Activated T-helper 2 cell treated with anti-CD3 and anti-CD28 coated beads, Interferon-gamma antibody, Interleukin-2, Interleukin-4, amounts not matched to agents 10 μg/mL and 5 μg/mL and 100 μg/mL, durations not matched to agents 14 hours and 24 hours and 36 hours (primary cell): ENCODE data around the gene APP. TPM values are rescaled to one million over a fixed set of nuclear protein-coding genes. Genes with fewer than 3 reads are reported as not detected.

ENCODE experiments used
- DNase-seq: peaks from one replicate; pipeline ENCODE4 v3.0.0; 2021; ENCODE audit warnings: low spot score
- H3K27ac Mint-ChIP-seq: one replicate; pipeline ENCODE4 v1.8.0; 2021; ENCODE audit warnings: mixed read lengths
- H3K27me3 Mint-ChIP-seq: one replicate; pipeline ENCODE4 v1.8.0; 2021; ENCODE audit warnings: low read depth, mixed read lengths
- H3K36me3 Mint-ChIP-seq: one replicate; pipeline ENCODE4 v1.8.0; 2021; ENCODE audit warnings: low read depth, mixed read lengths
- H3K4me1 Mint-ChIP-seq: one replicate; pipeline ENCODE4 v1.8.0; 2021; ENCODE audit warnings: low read depth, mixed read lengths
- H3K4me3 Mint-ChIP-seq: one replicate; pipeline ENCODE4 v1.8.0; 2021; ENCODE audit warnings: low read depth, mild to moderate bottlenecking, moderate library complexity, mixed read lengths
- H3K9me3 Mint-ChIP-seq: one replicate; pipeline ENCODE4 v1.8.0; 2021; ENCODE audit warnings: mixed read lengths
- intact Hi-C: fragments of 100-400 bp; cut with micrococcal nuclease; formaldehyde crosslinking; loops from one replicate; pipeline ENCODE4 v1.15.1; 2023
- total RNA-seq: library from RNA; stranded (reverse); gene quantifications from 2 replicates; pipeline ENCODE4 v1.2.3, GENCODE V29; 2022

APP gene
- total RNA-seq, 1 donor from 2014 or later, result 86.5 TPM

DNA sequence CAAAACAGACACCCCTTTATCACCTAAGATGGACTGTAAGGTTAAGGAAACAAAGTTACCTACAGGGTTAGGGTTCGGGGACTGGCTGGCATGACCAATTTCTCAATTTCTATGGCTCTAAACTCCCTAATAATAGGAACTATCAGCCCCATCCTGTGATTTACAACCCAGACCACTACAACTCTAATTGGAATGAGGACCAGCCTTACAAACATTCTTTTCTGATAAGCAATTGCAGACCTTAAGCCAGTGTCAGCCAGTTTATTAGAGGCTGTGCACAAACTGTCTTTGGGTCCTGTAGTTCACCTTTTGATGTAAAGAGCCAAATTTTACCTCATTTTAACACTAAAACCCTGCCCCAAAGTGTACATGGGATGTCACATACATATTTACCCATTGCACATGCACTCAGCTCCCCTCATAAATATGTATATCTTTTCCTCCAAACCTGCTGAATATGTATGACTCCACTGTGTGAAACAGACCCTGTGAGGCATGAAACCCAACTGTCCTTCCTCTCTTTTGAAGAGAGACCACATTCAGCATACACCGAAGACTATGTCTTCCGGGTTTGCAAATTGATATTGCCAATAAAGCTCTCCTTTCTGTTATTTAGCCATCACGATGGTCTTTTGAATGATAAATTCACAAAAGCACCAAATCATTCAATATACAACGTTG is 7.3 kb upstream of the APP start:
- no peak overlapping the region for H3K27ac Mint-ChIP-seq
- peaks cover 7% of the 10 kb centered on the region for H3K4me1 Mint-ChIP-seq
- no peak overlapping the region for H3K4me3 Mint-ChIP-seq
- intact Hi-C loops, result no loop called here
- no peaks in the 10 kb centered on the region for H3K9me3 Mint-ChIP-seq
- H3K36me3 Mint-ChIP-seq, result no peaks in the 10 kb centered on the region
- H3K27me3 Mint-ChIP-seq, result peaks cover 8% of the 10 kb centered on the region
- no peak for DNase-seq

DNA sequence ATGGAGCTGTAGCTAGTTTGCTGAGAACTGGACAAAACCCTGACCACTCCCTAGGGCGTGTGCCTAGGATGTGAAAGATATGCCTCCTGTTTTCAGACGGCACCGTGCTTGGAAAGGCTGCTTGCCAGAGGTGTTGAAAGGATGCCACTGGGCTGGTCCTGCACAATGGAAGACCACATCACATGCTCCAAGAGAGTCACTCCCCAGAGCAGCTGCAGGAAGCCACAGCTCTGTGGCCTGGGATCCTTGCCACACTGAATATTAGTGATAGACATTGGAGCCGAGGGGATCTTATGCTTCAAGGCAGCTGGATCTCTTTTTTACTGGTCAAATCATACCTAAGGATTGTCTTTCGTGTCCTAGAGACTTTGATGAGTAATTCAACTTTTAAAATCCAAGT is 6.6 kb upstream of the APP start:
- DNase-seq, result no peak
- Mint-ChIP-seq H3K9me3 (no peaks in the 10 kb centered on the region), H3K4me3 (no peak overlapping the region), H3K4me1 (peaks cover 7% of the 10 kb centered on the region), H3K27me3 (peaks cover 8% of the 10 kb centered on the region), H3K27ac (no peak overlapping the region), H3K36me3 (no peaks in the 10 kb centered on the region)
- intact Hi-C loops, result no loop called here

DNA sequence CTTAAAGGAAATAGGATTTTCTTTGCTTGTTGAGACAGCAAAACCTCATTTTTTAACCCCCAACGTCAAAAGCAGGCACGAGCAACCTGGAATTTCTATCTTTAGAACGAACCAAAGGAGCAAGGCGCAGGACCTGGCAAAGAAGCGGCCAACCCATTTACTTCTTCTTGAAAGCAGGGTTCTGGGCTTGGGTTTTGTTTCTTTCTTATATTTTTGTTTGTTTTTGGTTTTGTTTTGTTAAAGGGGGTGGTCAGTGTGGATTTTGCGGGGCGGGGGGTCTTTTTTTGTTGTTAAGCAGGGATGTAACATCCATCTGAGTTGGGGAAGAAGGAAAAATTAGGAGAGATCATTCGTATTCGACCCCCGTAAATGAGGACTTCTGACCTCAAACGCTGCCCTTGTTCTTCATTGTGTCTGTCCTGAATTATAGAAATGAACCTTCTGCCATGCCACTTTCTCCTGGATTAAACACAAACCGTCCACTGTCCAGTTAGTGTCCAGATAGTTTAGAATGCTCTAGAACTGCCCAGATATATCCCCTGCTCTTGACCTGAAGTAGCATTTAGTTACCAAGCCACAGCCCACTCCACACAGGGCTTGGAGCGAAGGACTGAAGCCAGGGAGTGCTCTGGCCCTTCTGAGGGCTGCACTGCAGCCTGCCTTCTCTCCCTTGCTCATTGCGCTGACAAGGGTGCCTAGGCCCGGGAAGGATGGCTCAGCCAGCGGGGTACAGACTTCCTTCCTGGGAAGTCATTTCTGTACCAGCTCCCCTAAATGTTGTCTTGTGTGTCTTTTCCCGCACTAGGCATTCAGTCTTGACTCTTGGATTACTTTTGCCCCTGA is 909 bp upstream of the APP start:
- Mint-ChIP-seq H3K36me3 (peaks cover 6% of the 10 kb centered on the region), H3K27ac (peak overlapping the region; percentile 30), H3K4me1 (peaks cover 31% of the 10 kb centered on the region), H3K9me3 (no peaks in the 10 kb centered on the region), H3K27me3 (peaks cover 6% of the 10 kb centered on the region), H3K4me3 (peak overlapping the region; percentile 94)
- no peak for DNase-seq
- intact Hi-C loops, result loop anchor here (2.0 to 5.0 kb wide), 3 partner anchors 289 to 563 kb away; partner anchors contain the start of genes ATP5PF and GABPA

DNA sequence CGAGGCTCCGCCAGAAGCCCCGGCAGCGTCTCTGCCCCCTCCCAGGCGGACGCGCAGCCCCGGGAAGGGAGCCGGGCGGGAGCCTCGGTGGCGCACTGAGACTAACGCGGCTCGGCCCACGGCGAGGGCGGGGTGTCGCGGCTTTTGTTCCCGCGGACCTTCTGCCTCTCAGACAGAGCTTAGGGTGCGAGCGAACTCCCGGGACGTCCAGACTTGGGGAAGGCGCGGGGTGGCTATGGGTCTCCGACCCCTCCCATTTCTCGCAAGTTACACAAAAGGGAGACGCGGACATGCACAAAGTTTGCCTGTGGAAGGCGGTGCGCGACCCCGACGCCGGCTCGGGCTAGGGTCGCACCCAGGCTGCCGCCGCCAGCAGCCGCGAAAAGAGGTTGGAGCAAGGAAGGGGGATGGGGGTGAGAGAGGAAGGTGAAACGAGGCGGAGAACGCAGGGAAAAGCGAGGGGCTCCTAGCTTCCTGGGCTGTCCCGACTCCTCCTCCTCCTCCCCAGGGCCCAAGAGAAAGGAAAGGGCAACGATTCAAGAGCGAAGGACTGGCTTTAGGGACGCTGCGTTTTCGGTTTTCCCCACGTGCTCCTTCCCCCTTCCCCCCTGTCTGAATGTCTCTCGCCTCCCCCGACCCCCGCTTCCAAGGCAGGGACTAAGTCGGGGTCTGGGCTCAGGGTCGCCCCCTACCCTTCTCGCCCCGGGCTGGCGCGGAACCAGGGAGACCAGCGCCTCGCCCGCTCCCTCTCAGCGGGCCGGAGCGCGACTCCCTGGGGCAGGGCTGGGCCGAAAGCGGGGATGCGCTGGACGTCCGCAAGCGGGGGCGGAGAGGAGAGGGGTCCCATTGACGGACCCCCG is 729 bp downstream of the APP start:
- Mint-ChIP-seq H3K4me3 (peak overlapping the region; percentile 94), H3K27me3 (peaks cover 3% of the 10 kb centered on the region)
- DNase-seq, result peak; percentile 44

DNA sequence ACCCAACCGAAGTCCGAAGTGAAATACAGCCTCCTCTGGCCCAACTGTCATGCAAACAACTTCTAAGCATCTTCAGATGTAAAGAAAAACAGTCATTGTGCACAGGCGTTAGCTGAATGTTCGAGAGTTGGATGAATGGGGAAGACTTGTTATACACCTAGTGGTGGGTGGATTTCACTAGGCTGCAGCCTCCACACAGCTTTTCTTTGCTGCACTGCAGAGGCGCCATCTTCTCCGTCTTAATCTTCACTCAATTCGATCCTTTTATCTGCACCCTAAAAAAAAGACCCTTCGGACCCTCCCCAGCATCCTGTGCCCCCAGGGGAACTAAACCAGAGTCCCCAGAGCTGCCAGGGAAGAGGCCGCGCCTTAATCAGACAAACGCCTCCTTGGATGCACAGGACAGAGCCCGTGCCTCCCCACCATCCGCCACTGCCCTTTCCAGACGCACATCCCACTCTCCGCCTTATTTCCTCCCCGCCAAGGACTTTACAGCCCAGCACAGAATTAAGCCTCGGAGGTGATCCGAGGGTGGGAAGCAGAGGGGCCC is 1.4 kb downstream of the APP start:
- Mint-ChIP-seq H3K36me3 (peaks cover 6% of the 10 kb centered on the region), H3K4me3 (peak overlapping the region; percentile 94), H3K27me3 (peaks cover 3% of the 10 kb centered on the region), H3K4me1 (peaks cover 30% of the 10 kb centered on the region), H3K27ac (peak overlapping the region; percentile 78), H3K9me3 (no peaks in the 10 kb centered on the region)
- peak; percentile 38 for DNase-seq
- intact Hi-C loops, result loop anchor here (1.0 kb wide), 1 partner anchor 274 kb away; no protein-coding TSS in a partner anchor

More for the DNA sequence above, 729 bp downstream of the APP start:
- Mint-ChIP-seq H3K4me1 (peaks cover 35% of the 10 kb centered on the region), H3K36me3 (peaks cover 6% of the 10 kb centered on the region), H3K9me3 (no peaks in the 10 kb centered on the region), H3K27ac (peak overlapping the region; percentile 78)
- intact Hi-C loops, result loop anchor here (1.0 to 5.0 kb wide), 4 partner anchors 275 to 561 kb away; partner anchors contain the start of genes ATP5PF and GABPA

DNA sequence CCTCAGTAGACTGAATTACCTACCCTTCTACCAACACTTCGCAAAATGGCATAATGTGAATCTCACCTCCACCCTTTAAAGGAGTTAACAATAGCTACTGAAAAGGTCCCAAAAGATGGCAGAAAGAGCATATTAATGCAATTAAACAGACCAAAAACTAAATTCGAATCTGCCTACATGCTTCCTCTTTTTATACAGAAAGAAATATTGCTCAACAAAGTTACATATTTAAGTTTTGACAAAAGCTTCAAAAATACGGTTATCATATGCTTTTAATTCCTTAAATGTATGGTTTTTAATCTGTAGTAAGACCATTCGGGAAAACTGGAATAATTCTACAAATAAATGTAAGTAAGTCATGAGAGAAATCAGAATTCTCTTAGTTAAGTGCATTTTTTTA is 2.2 kb downstream of the APP start:
- Mint-ChIP-seq H3K27ac (no peak overlapping the region), H3K4me1 (peaks cover 30% of the 10 kb centered on the region), H3K36me3 (peaks cover 6% of the 10 kb centered on the region), H3K27me3 (peaks cover 3% of the 10 kb centered on the region), H3K4me3 (peak overlapping the region; percentile 94), H3K9me3 (no peaks in the 10 kb centered on the region)
- intact Hi-C loops, result no loop called here
- DNase-seq, result no peak

DNA sequence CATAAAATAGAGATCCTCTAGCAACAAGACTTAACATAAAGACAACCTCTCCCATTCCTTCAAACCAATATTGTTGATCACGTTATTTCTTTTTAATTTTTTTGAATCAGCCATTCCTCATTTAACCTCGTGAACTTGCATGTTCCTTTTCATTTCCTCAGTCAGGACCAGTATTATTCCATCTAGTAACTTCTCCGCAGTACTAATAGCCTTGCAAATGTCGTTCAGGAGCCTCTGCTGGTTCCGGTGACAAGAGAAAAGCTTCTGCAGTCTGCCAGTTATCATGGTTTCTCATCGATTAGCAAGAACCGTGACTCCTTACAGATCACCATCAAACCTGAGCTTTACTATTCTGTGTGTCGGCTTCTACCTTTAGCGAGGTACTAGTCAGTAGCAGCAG is 3.0 kb downstream of the APP start:
- intact Hi-C loops, result no loop called here
- Mint-ChIP-seq H3K27me3 (peaks cover 3% of the 10 kb centered on the region), H3K36me3 (peaks cover 6% of the 10 kb centered on the region), H3K9me3 (no peaks in the 10 kb centered on the region), H3K4me3 (no peak overlapping the region), H3K4me1 (peaks cover 30% of the 10 kb centered on the region), H3K27ac (no peak overlapping the region)
- no peak for DNase-seq

DNA sequence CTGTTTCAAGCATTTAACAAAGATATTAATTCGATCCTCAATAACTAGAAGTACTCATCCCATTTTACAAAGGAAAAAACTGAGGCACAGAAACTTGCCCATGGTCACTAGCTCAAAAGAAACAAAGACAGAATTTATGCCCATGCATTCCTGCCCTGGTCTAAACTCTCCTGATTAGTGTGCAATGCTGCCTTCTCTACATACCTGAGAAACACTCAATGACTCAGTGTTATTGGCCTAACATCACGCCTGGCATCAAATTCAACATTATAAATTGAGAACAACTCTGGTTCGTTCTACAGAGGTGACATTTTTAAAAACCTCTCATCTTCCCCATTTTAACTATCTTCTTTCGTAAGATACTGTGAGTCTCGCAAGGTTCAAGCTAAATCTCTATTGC is 5.2 kb downstream of the APP start:
- Mint-ChIP-seq H3K9me3 (no peaks in the 10 kb centered on the region), H3K4me3 (no peak overlapping the region), H3K4me1 (peaks cover 22% of the 10 kb centered on the region), H3K27me3 (peaks cover 3% of the 10 kb centered on the region), H3K36me3 (peaks cover 8% of the 10 kb centered on the region), H3K27ac (no peak overlapping the region)
- DNase-seq, result no peak
- intact Hi-C loops, result no loop called here

DNA sequence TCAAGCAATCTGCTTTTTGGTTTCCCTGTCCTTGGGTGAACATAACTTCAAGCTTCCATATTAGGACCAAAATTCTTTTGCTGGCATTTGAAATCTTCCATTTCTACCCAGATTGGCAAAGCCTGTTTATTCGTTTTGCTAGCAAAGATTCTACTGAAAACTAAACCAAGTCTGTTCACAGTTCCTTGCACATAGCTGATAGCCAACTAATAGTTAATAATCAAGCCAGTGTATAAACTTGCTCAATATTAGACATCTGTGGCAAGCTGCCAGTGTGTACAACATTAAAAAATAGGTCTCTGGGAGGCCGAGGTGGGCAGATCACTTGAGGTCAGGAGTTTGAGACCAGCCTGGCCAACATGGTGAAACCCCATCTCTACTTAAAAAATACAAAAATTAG is 6.3 kb downstream of the APP start:
- H3K9me3 Mint-ChIP-seq, result no peaks in the 10 kb centered on the region
- H3K4me1 Mint-ChIP-seq, result peaks cover 26% of the 10 kb centered on the region
- DNase-seq, result no peak
- H3K27ac Mint-ChIP-seq, result no peak overlapping the region
- H3K36me3 Mint-ChIP-seq, result peaks cover 8% of the 10 kb centered on the region
- H3K27me3 Mint-ChIP-seq, result peaks cover 3% of the 10 kb centered on the region
- H3K4me3 Mint-ChIP-seq, result no peak overlapping the region
- intact Hi-C loops, result no loop called here

DNA sequence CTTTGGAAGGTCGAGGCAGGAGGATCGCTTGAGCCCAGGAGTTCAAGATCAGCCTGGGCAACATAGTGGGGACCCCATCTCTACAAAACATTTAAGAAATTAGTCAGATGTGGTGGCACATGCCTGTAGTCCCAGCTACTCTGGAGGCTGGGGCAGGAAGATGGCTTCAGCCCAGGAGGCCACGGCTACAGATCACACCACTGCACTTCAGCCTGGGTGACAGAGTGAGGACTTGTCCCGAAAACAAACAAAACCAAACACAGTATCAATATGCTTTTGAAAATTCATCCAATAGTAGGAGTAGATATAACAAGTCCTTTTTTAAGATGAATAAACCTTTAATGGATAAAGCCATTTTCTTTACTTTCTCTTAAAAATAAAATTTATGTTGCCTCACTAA is 8.5 kb downstream of the APP start:
- Mint-ChIP-seq H3K36me3 (peaks cover 5% of the 10 kb centered on the region), H3K4me3 (no peak overlapping the region), H3K9me3 (no peaks in the 10 kb centered on the region), H3K27ac (no peak overlapping the region), H3K27me3 (no peaks in the 10 kb centered on the region), H3K4me1 (peaks cover 30% of the 10 kb centered on the region)
- DNase-seq, result no peak
- intact Hi-C loops, result no loop called here

DNA sequence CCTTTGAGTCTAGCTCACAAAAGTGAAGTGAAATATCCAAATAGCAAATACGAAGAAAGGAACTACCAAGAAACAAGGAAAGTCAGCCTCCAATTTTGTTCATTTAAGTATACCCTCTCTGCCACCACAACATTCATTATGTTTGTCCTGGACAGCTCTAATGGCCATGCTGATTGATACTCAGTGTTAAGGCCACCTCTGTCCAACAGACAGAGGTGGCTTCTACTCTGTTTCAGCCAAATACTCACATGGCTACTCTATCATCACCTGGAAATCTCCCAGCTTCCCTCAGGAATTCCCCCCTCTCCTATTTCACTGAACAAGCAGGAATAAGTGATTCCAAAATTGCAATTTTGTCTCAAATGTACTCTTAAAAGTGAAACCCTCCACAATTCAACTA is 10.7 kb downstream of the APP start:
- no peak overlapping the region for H3K27ac Mint-ChIP-seq
- intact Hi-C loops, result no loop called here
- no peak for DNase-seq
- peaks cover 2% of the 10 kb centered on the region for H3K36me3 Mint-ChIP-seq
- no peak overlapping the region for H3K4me3 Mint-ChIP-seq
- H3K27me3 Mint-ChIP-seq, result no peaks in the 10 kb centered on the region
- H3K9me3 Mint-ChIP-seq, result no peaks in the 10 kb centered on the region
- peaks cover 21% of the 10 kb centered on the region for H3K4me1 Mint-ChIP-seq

DNA sequence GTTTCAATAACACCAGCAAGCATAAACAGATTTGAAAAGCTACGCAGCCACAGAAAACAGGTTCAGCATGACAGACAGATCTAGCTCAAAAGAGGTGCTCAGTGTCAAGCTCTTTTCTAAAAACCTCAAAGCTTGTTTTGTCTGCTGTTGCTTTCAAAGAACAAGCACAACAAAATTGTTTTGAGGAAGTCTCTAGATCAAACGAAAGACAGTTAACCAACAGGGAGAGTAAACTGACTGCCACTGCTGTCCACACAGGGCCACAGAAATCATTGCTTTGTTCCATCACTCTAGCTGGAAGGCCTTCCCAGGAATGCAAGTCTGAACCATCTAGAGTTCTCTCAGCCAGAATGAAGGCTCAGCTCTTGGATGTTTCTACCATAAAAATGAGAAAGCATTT is 12.8 kb downstream of the APP start:
- no peak overlapping the region for H3K27ac Mint-ChIP-seq
- intact Hi-C loops, result no loop called here
- DNase-seq, result no peak
- no peak overlapping the region for H3K4me3 Mint-ChIP-seq
- no peaks in the 10 kb centered on the region for H3K27me3 Mint-ChIP-seq
- H3K4me1 Mint-ChIP-seq, result peaks cover 21% of the 10 kb centered on the region
- H3K9me3 Mint-ChIP-seq, result no peaks in the 10 kb centered on the region
- H3K36me3 Mint-ChIP-seq, result peaks cover 2% of the 10 kb centered on the region
